GM19328 (cell line): Measurements from ENCODE around the gene GOLGA3.
"Not testable (repeated sequence)": the region's sequence is repeated elsewhere in the genome, so short reads cannot be mapped to it uniquely, and the experiment has no call there.

Experiments
- ATAC-seq: cut with Tn5 transposase; IDR thresholded peaks from one replicate; pipeline ENCODE4 v1.9.1; 2021; ENCODE audit warnings: mild to moderate bottlenecking, moderate library complexity; ENCODE audit not compliant: unreplicated experiment

GOLGA3 gene

GRCh38 chr12:132818562-132818961 is 10.1 kb downstream of the GOLGA3 start:
- no peak for ATAC-seq

GRCh38 chr12:132814232-132814631 is 14.4 kb downstream of the GOLGA3 start:
- ATAC-seq: no peak

- ATAC-seq: no peak
Measured at GRCh38 chr12:132813443-132813842, 15.2 kb downstream of the GOLGA3 start.

- no peak for ATAC-seq
Measured at GRCh38 chr12:132812631-132813305, 15.9 kb downstream of the GOLGA3 start.

- ATAC-seq: not testable (repeated sequence)
Measured at GRCh38 chr12:132809391-132809790, 19.3 kb downstream of the GOLGA3 start.

GRCh38 chr12:132807295-132808092 is 21.2 kb downstream of the GOLGA3 start:
- ATAC-seq: no peak

GRCh38 chr12:132806857-132807256 is 21.8 kb downstream of the GOLGA3 start:
- ATAC-seq: no peak

GRCh38 chr12:132804426-132804861 is 24.2 kb downstream of the GOLGA3 start:
- no peak for ATAC-seq

GRCh38 chr12:132803888-132804287 is 24.8 kb downstream of the GOLGA3 start:
- no peak for ATAC-seq

- ATAC-seq: no peak
Measured at GRCh38 chr12:132803125-132803524, 25.5 kb downstream of the GOLGA3 start.

- no peak for ATAC-seq
Measured at GRCh38 chr12:132801741-132802140, 26.9 kb downstream of the GOLGA3 start.

- no peak for ATAC-seq
Measured at GRCh38 chr12:132798836-132799235, 29.8 kb downstream of the GOLGA3 start.

- no peak for ATAC-seq
Measured at GRCh38 chr12:132797820-132798570, 30.7 kb downstream of the GOLGA3 start.

- ATAC-seq: no peak
Measured at GRCh38 chr12:132795847-132796246, 32.8 kb downstream of the GOLGA3 start.

- ATAC-seq: not testable (repeated sequence)
Measured at GRCh38 chr12:132791940-132792339, 36.7 kb downstream of the GOLGA3 start.

GRCh38 chr12:132789099-132789471 is 39.6 kb downstream of the GOLGA3 start:
- ATAC-seq: no peak

- ATAC-seq: no peak
Measured at GRCh38 chr12:132788375-132789098, 40.1 kb downstream of the GOLGA3 start.

GRCh38 chr12:132787877-132788276 is 40.8 kb downstream of the GOLGA3 start:
- no peak for ATAC-seq

GRCh38 chr12:132786192-132786591 is 42.5 kb downstream of the GOLGA3 start:
- no peak for ATAC-seq

- no peak for ATAC-seq
Measured at GRCh38 chr12:132784580-132784979, 44.1 kb downstream of the GOLGA3 start.
